OCI-LY3 (cell line): ENCODE measurements around the gene FBXW4.

Experiments
- H2AFZ ChIP-seq: fragments of 200-600, 300-600 bp; shearing (Covaris generic); 2 replicates; pipeline ENCODE4 v1.6.0; 2014; ENCODE audit warnings: antibody characterized with exemption, low read depth, low read length
- H3K27ac ChIP-seq: fragments of 200-600, 300-600 bp; sonication (generic); 2 replicates; pipeline ENCODE4 v1.5.1; 2014; ENCODE audit warnings: mild to moderate bottlenecking, low read length, moderate library complexity, mixed read lengths
- H3K27me3 ChIP-seq: fragments of 200-600, 300-600 bp; sonication (generic); 2 replicates; pipeline ENCODE4 v1.6.1; 2014; ENCODE audit warnings: low read depth, low read length, mixed read lengths
- H3K36me3 ChIP-seq: fragments of 200-600, 300-600 bp; sonication (generic); replicated peaks from 2 replicates; pipeline ENCODE3; 2014; ENCODE audit warnings: low read depth, low read length, mixed read lengths
- H3K4me1 ChIP-seq: fragments of 300-600, 200-600 bp; sonication (generic); 2 replicates; pipeline ENCODE4 v1.6.1; 2014; ENCODE audit warnings: low read length, mixed read lengths
- H3K4me2 ChIP-seq: fragments of 200-600, 300-600 bp; sonication (generic); 2 replicates; pipeline ENCODE4 v1.6.1; 2014; ENCODE audit warnings: low read length, mixed read lengths
- H3K4me3 ChIP-seq: fragments of 300-600, 200-600 bp; sonication (generic); 2 replicates; pipeline ENCODE4 v1.5.1; 2014; ENCODE audit warnings: antibody characterized with exemption, mild to moderate bottlenecking, low read length, moderate library complexity
- H3K79me2 ChIP-seq: fragments of 300-600, 200-600 bp; shearing (Covaris generic); 2 replicates; pipeline ENCODE4 v1.6.1; 2014; ENCODE audit warnings: mild to moderate bottlenecking, low read length, mixed read lengths
- H3K9ac ChIP-seq: fragments of 300-600, 200-600 bp; shearing (Covaris generic); 2 replicates; pipeline ENCODE4 v1.6.0; 2014; ENCODE audit warnings: mild to moderate bottlenecking, low read length, moderate library complexity
- H3K9me3 ChIP-seq: fragments of 200-600, 300-600 bp; shearing (Covaris generic); 2 replicates; pipeline ENCODE4 v1.6.1; 2014; ENCODE audit warnings: low read length, mixed read lengths; ENCODE audit not compliant: insufficient read depth
- H4K20me1 ChIP-seq: fragments of 200-600, 300-600 bp; sonication (generic); 2 replicates; pipeline ENCODE4 v1.6.1; 2016; ENCODE audit warnings: low read length, mixed read lengths; ENCODE audit not compliant: insufficient read depth
- CTCF ChIP-seq: fragments of 200-600, 300-600 bp; sonication (generic); IDR thresholded peaks from 2 replicates; pipeline ENCODE4 v1.5.1; 2014; ENCODE audit warnings: antibody characterized with exemption, low read length, low read depth
- EZH2phosphoT487 ChIP-seq: fragments of 200-600 bp; shearing (Covaris generic); IDR thresholded peaks from 2 replicates; pipeline ENCODE4 v1.6.1; 2018; ENCODE audit warnings: antibody characterized with exemption, mixed run types, low read depth

The FBXW4 gene

GRCh38 chr10:101691081-101691480, 3.9 kb downstream of the FBXW4 start:
- peaks cover 37% of the 10 kb centered on the region for H4K20me1 ChIP-seq
- no peak for TF ChIP-seq EZH2phosphoT487
- TF ChIP-seq CTCF: no peak
- H3K4me1 ChIP-seq: peaks cover 16% of the 10 kb centered on the region
- H2AFZ ChIP-seq: no peak overlapping the region
- H3K27ac ChIP-seq: no peak overlapping the region
- H3K79me2 ChIP-seq: peaks cover 89% of the 10 kb centered on the region
- no peak overlapping the region for H3K4me2 ChIP-seq
- H3K4me3 ChIP-seq: no peak overlapping the region
- H3K9ac ChIP-seq: no peak overlapping the region
- no peaks in the 10 kb centered on the region for H3K27me3 ChIP-seq
- H3K36me3 ChIP-seq: peaks cover 15% of the 10 kb centered on the region
- no peaks in the 10 kb centered on the region for H3K9me3 ChIP-seq

GRCh38 chr10:101690461-101690860, 4.5 kb downstream of the FBXW4 start:
- Histone ChIP-seq H3K27ac (no peak overlapping the region), H2AFZ (no peak overlapping the region), H3K79me2 (peaks cover 93% of the 10 kb centered on the region), H3K36me3 (peaks cover 15% of the 10 kb centered on the region), H3K9me3 (no peaks in the 10 kb centered on the region), H4K20me1 (peaks cover 37% of the 10 kb centered on the region), H3K4me2 (no peak overlapping the region), H3K9ac (no peak overlapping the region), H3K27me3 (no peaks in the 10 kb centered on the region), H3K4me3 (no peak overlapping the region), H3K4me1 (peaks cover 13% of the 10 kb centered on the region)
- TF ChIP-seq CTCF (no peak), EZH2phosphoT487 (no peak)

- Histone ChIP-seq H3K27me3 (no peaks in the 10 kb centered on the region), H3K9me3 (no peaks in the 10 kb centered on the region), H3K36me3 (peaks cover 15% of the 10 kb centered on the region), H2AFZ (no peak overlapping the region), H3K4me3 (no peak overlapping the region), H3K4me2 (no peak overlapping the region), H3K4me1 (peaks cover 11% of the 10 kb centered on the region), H3K27ac (no peak overlapping the region), H3K9ac (no peak overlapping the region), H4K20me1 (peaks cover 40% of the 10 kb centered on the region), H3K79me2 (peaks cover 81% of the 10 kb centered on the region)
- TF ChIP-seq CTCF: no peak
- no peak for TF ChIP-seq EZH2phosphoT487
These were observed 7.8 kb downstream of the FBXW4 start for GRCh38 chr10:101687071-101687658.

GRCh38 chr10:101686133-101686925, 8.6 kb downstream of the FBXW4 start:
- Histone ChIP-seq H4K20me1 (peaks cover 35% of the 10 kb centered on the region), H3K4me3 (no peak overlapping the region), H3K36me3 (peaks cover 15% of the 10 kb centered on the region), H3K79me2 (peaks cover 74% of the 10 kb centered on the region), H3K27ac (no peak overlapping the region), H3K4me2 (no peak overlapping the region), H3K9me3 (no peaks in the 10 kb centered on the region), H2AFZ (no peak overlapping the region), H3K4me1 (peaks cover 11% of the 10 kb centered on the region), H3K9ac (no peak overlapping the region), H3K27me3 (no peaks in the 10 kb centered on the region)
- TF ChIP-seq CTCF: no peak
- no peak for TF ChIP-seq EZH2phosphoT487
